Breast epithelium (tissue), 4 donors: ENCODE results near the gene CADM2. TPM values are rescaled to one million over a fixed set of nuclear protein-coding genes. Genes with fewer than 3 reads are reported as not detected.
A peak's percentile ranks its signal among the peaks of the same experiment; 100 is the strongest.
"Not testable (repeated sequence)": the region's sequence is repeated elsewhere in the genome, so short reads cannot be mapped to it uniquely, and the experiment has no call there.

ENCODE experiments used
- DNase-seq, 2 donors: peaks; one replicate each; pipeline ENCODE4 v3.0.0-alpha.2; 2019; ENCODE audit warnings: low spot score in 2 of 2
- H3K27ac ChIP-seq, 2 donors: fragments of 200-600 bp; sonication (generic) in 1 of 2; one replicate each; pipeline ENCODE4 v1.5.1; 2016 to 2019; ENCODE audit warnings: mild to moderate bottlenecking in 1 of 2
- H3K27me3 ChIP-seq, 2 donors: fragments of 200-600 bp; sonication (generic) in 1 of 2; one replicate each; pipeline versions ENCODE4 v1.5.1 to v1.6.0; 2017 to 2019; ENCODE audit warnings: control low read depth in 1 of 2, mild to moderate bottlenecking in 1 of 2
- H3K36me3 ChIP-seq: fragments of 200-600 bp; one replicate; pipeline ENCODE4 v1.5.1; 2019
- H3K4me1 ChIP-seq, 2 donors: fragments of 200-600 bp; sonication (generic); one replicate each; pipeline ENCODE4 v1.5.1; 2016 to 2019; ENCODE audit warnings: control low read depth in 1 of 2
- H3K4me3 ChIP-seq, 3 donors: fragments of 200-600 bp; sonication (generic); 1 replicate in 2 of 3; 2 replicates in 1 of 3; pipeline ENCODE4 v1.5.1; 2016 to 2019; ENCODE audit warnings: mild to moderate bottlenecking in 3 of 3, moderate library complexity in 2 of 3
- H3K9me3 ChIP-seq, 2 donors: fragments of 200-600 bp; sonication (generic) in 1 of 2; one replicate each; pipeline ENCODE4 v1.5.1; 2016 to 2019; ENCODE audit warnings: control low read depth in 1 of 2
- POLR2A ChIP-seq: fragments of 450-650 bp; IDR thresholded peaks from one replicate; pipeline ENCODE4 v1.6.1; 2016; ENCODE audit warnings: antibody characterized with exemption, mild to moderate bottlenecking, moderate library complexity
- POLR2AphosphoS5 ChIP-seq, 3 donors: sonication (generic); formaldehyde crosslinking; IDR thresholded peaks; one replicate each; pipeline ENCODE4 v1.6.1; 2017; ENCODE audit warnings: antibody characterized with exemption in 3 of 3
- intact Hi-C: fragments of 100-400 bp; cut with DNase I; formaldehyde crosslinking; loops from one replicate; pipeline ENCODE4 v1.15.1; 2023; ENCODE audit warnings: low total_unique reads
- total RNA-seq, 3 donors: library from RNA; depleted of rRNA; stranded (reverse); fragments of >200 nt; gene quantifications; one replicate each; pipeline ENCODE4 v1.1.0, GENCODE V29; 2016
- TF ChIP-seq, protein P1 (sequence below), 3 donors: fragments of 450-650 bp; IDR thresholded peaks; one replicate each; pipeline ENCODE4 v1.5.1; 2016 to 2017; ENCODE audit warnings: antibody characterized with exemption in 3 of 3, mild to moderate bottlenecking in 3 of 3, moderate library complexity in 3 of 3

The CADM2 gene
- total RNA-seq, result 1 to 10 TPM; 2.3 to 7.4 (median 6.9) TPM

DNA sequence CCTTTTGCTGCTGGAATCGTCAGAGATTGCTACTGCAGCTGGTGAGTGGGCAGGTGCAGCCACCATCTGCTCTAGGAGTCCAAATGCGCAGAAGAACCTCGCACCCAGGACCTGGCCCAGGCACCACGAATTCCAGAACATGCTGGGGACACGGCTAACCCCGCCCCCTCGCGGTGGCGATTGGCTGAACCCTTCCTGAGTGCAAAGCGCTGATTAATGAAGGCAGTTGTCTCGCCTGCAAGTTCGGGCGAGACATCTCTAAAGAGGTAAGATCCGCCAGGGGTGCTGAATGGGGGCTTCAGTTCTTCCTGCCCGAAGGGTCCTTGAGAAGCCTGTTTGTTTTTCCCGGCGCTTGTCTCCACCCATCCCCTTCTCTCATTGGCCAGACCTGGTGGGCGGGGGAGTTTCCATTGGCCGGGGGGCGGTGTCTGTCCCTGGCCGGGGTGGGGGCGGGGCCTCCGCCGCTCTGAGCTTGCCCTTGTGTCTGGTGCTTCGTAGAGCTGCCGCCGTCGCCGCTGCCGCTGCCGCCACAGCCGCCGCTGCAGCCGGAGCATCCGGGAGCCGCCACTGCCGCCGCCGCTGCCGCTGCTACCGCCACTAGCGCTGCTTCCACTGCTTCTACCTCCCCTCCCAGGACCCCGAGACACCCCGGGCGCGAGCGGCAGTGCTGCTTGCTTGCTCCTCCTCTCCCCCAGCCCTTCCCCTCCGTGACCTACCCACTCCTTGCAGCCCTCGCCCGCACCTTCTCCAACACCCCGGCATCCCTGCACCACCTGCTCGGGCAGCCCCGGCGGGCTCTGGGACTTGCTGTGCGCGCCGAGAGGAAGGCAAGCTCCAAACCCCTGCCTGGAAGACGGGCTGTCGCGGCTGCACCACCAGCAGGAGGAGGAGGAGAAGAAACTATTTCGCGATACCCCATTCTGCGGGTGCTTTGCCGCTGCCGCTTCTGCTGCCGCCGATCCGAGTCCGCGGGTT is at the start of gene CADM2:
CADM2 (plus strand) TSS at position 495 of the 975 bp plus-strand sequence.
- no peaks in the 10 kb centered on the region for H3K4me1 ChIP-seq
- H3K4me3 ChIP-seq, result peak within 1 kb of the TSS; percentile 40 to 83 (median 61)
- TF ChIP-seq, protein P1, sequence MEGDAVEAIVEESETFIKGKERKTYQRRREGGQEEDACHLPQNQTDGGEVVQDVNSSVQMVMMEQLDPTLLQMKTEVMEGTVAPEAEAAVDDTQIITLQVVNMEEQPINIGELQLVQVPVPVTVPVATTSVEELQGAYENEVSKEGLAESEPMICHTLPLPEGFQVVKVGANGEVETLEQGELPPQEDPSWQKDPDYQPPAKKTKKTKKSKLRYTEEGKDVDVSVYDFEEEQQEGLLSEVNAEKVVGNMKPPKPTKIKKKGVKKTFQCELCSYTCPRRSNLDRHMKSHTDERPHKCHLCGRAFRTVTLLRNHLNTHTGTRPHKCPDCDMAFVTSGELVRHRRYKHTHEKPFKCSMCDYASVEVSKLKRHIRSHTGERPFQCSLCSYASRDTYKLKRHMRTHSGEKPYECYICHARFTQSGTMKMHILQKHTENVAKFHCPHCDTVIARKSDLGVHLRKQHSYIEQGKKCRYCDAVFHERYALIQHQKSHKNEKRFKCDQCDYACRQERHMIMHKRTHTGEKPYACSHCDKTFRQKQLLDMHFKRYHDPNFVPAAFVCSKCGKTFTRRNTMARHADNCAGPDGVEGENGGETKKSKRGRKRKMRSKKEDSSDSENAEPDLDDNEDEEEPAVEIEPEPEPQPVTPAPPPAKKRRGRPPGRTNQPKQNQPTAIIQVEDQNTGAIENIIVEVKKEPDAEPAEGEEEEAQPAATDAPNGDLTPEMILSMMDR (IDR thresholded peaks at IDR 0.05), result peak in 1 of 3 donors; percentile 19
- TF ChIP-seq POLR2AphosphoS5 (IDR thresholded peaks at IDR 0.05), result no peak
- TF ChIP-seq POLR2A, result no peak
- H3K9me3 ChIP-seq, result no peaks in the 10 kb centered on the region
- intact Hi-C loops, result no loop called here
- peak; percentile 90 for DNase-seq
- peak within 1 kb of the TSS; percentile 73 for H3K27ac ChIP-seq
- peaks cover 0 to 15% of the 10 kb centered on the region in 2 donors for H3K27me3 ChIP-seq
- no peaks in the 10 kb centered on the region for H3K36me3 ChIP-seq

- intact Hi-C loops, H3K27me3 ChIP-seq, H3K4me1 ChIP-seq, H3K27ac ChIP-seq, H3K36me3 ChIP-seq, DNase-seq, H3K4me3 ChIP-seq: not testable (repeated sequence)
- H3K9me3 ChIP-seq, result peaks cover 0 to 11% of the 10 kb centered on the region in 2 donors
Measured at GRCh38 chr3:84918592-84918991, 40.2 kb upstream of the CADM2 start.

DNA sequence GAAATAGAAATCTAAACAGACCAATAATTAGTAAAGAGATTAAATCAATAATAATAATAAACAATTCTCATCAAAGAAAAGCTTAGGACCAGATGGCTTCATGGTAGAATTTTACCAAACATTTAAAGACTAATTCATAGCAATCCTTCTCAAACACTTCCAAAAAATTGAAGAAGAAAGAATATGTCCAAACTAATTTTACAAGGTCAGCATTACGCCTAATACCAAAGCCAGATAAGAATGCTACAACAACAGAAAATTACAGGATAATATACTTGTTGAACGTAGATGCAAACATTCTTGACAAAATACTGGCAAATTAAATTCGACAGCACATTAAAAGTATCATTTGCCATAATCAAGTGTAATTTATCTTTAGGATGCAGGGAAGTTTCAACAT is 36.1 kb upstream of the CADM2 start:
- Histone ChIP-seq H3K9me3 (peaks cover 0 to 11% of the 10 kb centered on the region in 2 donors), H3K4me3 (no peak overlapping the region), H3K4me1 (no peaks in the 10 kb centered on the region), H3K27ac (no peak overlapping the region), H3K36me3 (no peaks in the 10 kb centered on the region), H3K27me3 (no peaks in the 10 kb centered on the region)
- DNase-seq, result no peak
- intact Hi-C loops, result no loop called here
- TF ChIP-seq POLR2AphosphoS5 (IDR thresholded peaks at IDR 0.05) (no peak), POLR2A (no peak)
- TF ChIP-seq, protein P1 (IDR thresholded peaks at IDR 0.05), result no peak

DNA sequence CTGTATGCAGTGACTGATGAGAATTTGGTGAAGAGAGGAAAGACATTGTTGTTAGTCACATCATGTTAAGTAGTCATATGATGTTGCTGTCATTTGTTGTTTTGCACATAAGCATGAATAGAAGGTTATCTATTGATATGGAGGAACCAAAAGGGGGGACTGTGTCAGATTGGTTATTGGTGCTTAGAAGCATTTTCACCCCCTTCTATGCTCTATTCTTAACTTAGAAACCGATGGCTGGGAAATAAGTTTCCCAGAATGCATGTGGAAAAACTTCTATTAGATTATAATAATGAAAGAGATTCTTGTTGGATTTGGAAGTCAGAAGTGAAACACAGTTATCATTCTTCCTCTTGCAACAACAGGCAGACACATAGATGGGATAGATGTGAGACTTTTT is 33.2 kb upstream of the CADM2 start:
- Histone ChIP-seq H3K27me3 (no peaks in the 10 kb centered on the region), H3K9me3 (peaks cover 0 to 7% of the 10 kb centered on the region in 2 donors), H3K36me3 (no peaks in the 10 kb centered on the region), H3K4me1 (no peaks in the 10 kb centered on the region), H3K4me3 (no peak overlapping the region), H3K27ac (no peak overlapping the region)
- DNase-seq, result no peak
- intact Hi-C loops, result no loop called here
- no peak for TF ChIP-seq POLR2AphosphoS5 (IDR thresholded peaks at IDR 0.05)

DNA sequence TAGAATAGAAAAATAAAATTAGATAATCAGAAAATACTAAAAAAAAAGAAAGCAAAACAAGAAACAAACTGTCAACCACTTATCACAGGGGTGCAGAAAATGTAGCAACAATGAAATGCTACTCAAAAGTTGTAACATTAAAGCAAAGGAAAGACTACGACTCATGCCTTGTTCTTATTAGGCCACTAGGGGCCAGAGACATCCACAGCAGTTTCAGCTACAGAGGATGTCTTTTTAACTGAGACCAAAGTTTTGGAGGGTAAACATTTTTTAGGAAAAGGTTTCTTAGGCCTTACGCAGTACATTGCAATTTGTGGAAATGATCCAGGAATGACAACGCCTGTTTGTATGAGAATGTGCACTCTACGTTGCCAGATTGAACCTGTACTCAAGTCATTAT is 15.4 kb upstream of the CADM2 start:
- TF ChIP-seq, protein P1 (IDR thresholded peaks at IDR 0.05), result no peak
- TF ChIP-seq POLR2A (no peak), POLR2AphosphoS5 (IDR thresholded peaks at IDR 0.05) (no peak)
- Histone ChIP-seq H3K4me3 (no peak overlapping the region), H3K4me1 (no peaks in the 10 kb centered on the region), H3K27ac (no peak overlapping the region), H3K9me3 (no peaks in the 10 kb centered on the region), H3K27me3 (no peaks in the 10 kb centered on the region), H3K36me3 (no peaks in the 10 kb centered on the region)
- intact Hi-C loops, result no loop called here
- no peak for DNase-seq

GRCh38 chr3:84946240-84946639 is 12.5 kb upstream of the CADM2 start:
- intact Hi-C loops, result no loop called here
- Histone ChIP-seq H3K9me3 (no peaks in the 10 kb centered on the region), H3K27me3 (no peaks in the 10 kb centered on the region), H3K27ac (no peak overlapping the region), H3K4me1 (no peaks in the 10 kb centered on the region), H3K36me3 (no peaks in the 10 kb centered on the region), H3K4me3 (no peak overlapping the region)
- TF ChIP-seq POLR2A, result no peak
- no peak for TF ChIP-seq POLR2AphosphoS5 (IDR thresholded peaks at IDR 0.05)
- TF ChIP-seq, protein P1 (IDR thresholded peaks at IDR 0.05), result no peak
- DNase-seq, result no peak
